ENCODE measurements around the gene GNAO1.

- TF ChIP-seq, protein P1, sequence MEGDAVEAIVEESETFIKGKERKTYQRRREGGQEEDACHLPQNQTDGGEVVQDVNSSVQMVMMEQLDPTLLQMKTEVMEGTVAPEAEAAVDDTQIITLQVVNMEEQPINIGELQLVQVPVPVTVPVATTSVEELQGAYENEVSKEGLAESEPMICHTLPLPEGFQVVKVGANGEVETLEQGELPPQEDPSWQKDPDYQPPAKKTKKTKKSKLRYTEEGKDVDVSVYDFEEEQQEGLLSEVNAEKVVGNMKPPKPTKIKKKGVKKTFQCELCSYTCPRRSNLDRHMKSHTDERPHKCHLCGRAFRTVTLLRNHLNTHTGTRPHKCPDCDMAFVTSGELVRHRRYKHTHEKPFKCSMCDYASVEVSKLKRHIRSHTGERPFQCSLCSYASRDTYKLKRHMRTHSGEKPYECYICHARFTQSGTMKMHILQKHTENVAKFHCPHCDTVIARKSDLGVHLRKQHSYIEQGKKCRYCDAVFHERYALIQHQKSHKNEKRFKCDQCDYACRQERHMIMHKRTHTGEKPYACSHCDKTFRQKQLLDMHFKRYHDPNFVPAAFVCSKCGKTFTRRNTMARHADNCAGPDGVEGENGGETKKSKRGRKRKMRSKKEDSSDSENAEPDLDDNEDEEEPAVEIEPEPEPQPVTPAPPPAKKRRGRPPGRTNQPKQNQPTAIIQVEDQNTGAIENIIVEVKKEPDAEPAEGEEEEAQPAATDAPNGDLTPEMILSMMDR (IDR thresholded peaks at IDR 0.05), result no peak
- TF ChIP-seq POLR2A (IDR thresholded peaks at IDR 0.05), result no peak
Measured at GRCh38 chr16:56346131-56346890, 155.0 kb downstream of the GNAO1 start.

Data from esophagus squamous epithelium (tissue), 4 donors.